DOHH2 (cell line): Measurements from ENCODE around the gene C1orf185.

Experiments
- CTCF ChIP-seq: fragments of 200-600 bp; sonication (generic); IDR thresholded peaks from one replicate; pipeline ENCODE4 v1.5.1; 2014; ENCODE audit warnings: antibody characterized with exemption, mild to moderate bottlenecking, low read depth, low read length; ENCODE audit not compliant: poor library complexity, severe bottlenecking
- EZH2phosphoT487 ChIP-seq: fragments of 200-600 bp; sonication (generic); IDR thresholded peaks from 2 replicates; pipeline ENCODE4 v1.6.1; 2017; ENCODE audit warnings: borderline replicate concordance, mild to moderate bottlenecking, antibody characterized with exemption, low read length, moderate library complexity, mixed read lengths

GRCh38 chr1:51189421-51190073, 87.5 kb downstream of the C1orf185 start:
- TF ChIP-seq CTCF (peak; percentile 92), EZH2phosphoT487 (no peak)
